GM19468 (cell line): ENCODE measurements around the gene PRR23E.

Experiments used
- ATAC-seq: cut with Tn5 transposase; IDR thresholded peaks from one replicate; pipeline ENCODE4 v1.9.1; 2021; ENCODE audit warnings: mild to moderate bottlenecking, moderate library complexity, moderate number of reproducible peaks; ENCODE audit not compliant: unreplicated experiment; ENCODE audit errors: extremely low read depth

Gene PRR23E

GRCh38 chr3:127182848-127183714 is 9.8 kb upstream of the PRR23E start:
- no peak for ATAC-seq

- no peak for ATAC-seq
Observed at GRCh38 chr3:127183931-127184869, 8.7 kb upstream of the PRR23E start.

- no peak for ATAC-seq
Observed at GRCh38 chr3:127184870-127185216, 8.1 kb upstream of the PRR23E start.

DNA sequence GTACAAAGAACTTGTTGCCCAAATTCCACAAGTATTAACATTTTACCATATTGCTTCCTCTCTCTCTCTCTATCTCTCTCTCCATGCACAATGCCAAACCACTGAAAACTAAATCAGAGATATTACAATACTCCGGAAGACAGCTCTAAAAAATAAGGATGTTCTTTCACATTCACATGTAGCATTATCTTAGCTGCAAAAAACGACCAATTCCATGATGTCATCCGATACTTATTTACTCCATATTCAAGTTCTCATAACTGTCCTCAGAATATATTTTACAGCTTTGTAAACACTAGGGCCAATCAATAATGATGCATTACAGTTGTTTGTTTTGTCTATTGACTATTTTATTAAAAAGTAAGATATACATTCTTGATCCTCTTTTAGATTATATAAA is 7.7 kb upstream of the PRR23E start:
- no peak for ATAC-seq

- ATAC-seq: no peak
Observed at GRCh38 chr3:127185962-127186674, 6.8 kb upstream of the PRR23E start.

GRCh38 chr3:127187316-127187715 is 5.6 kb upstream of the PRR23E start:
- no peak for ATAC-seq

- ATAC-seq: no peak
Observed at GRCh38 chr3:127193341-127193740, 410 bp downstream of the PRR23E start.

DNA sequence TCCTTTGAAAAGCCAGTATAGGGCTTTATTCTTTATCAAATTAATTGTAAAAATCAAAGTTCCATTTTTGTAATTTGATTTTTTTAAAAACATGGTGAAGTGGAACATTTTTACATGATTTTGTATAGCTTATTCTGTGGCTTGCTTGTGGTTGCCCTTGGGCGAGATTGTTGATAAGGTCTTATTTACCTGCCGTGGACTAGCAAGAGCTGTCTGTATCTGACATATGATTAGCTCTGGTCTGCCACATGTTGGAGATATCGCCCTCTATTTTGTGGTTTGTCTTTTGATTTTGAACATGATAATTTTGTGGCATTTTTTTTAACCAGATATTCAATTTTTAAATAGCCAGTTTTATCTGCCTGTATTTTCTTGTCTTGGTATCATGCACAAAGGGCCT is 844 bp downstream of the PRR23E start:
- no peak for ATAC-seq

DNA sequence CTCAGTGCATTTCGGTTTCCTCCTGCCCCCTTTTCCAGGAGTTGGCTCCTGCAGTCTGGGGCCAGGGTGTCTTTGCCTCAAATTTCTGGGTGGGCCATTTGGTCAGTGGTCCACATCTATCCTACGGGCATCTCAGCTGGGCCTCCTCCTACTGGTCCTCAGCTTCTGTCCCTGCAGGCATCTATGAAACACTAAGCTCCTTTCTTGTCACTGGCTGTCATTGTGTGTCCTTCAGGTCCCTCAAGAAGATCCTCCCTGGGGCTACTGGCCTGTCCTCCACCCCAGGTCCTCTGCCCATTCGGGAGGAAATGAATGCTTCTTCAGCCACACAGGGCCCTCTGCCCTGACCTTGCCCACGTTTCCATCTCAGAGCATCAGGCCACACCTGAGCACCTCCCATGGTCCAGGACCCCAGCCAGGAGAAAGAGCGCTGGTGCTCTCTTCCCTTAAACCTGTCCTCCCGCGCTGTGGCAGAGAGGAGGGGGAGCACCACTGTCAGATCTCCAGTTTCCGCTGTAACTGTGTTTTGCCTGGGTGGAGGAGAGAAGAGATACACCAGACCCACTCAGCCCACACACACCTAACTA is 1.8 kb downstream of the PRR23E start:
- no peak for ATAC-seq

GRCh38 chr3:127195417-127195816 is 2.5 kb downstream of the PRR23E start:
- no peak for ATAC-seq

DNA sequence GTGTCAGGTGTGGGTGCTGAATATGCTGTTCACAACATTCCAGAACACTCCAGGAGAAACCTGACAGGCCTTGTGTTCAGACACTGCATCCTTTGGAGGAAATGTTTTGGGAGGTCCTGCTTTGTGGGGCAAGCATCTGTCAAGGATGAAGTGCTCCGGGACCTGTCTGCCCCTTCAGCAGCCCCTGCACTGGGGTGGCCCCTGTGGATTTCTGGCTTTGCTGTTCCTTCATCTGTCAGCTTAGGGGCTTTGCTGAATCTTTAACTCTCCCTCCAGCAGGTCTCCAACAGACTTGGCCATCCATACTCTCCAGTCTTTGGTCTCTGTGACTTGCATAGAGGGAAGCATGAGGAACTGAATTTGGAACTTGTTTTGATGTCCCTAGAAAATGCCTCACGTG is 3.1 kb downstream of the PRR23E start:
- no peak for ATAC-seq

GRCh38 chr3:127196466-127197299 is 3.8 kb downstream of the PRR23E start:
- ATAC-seq: no peak

DNA sequence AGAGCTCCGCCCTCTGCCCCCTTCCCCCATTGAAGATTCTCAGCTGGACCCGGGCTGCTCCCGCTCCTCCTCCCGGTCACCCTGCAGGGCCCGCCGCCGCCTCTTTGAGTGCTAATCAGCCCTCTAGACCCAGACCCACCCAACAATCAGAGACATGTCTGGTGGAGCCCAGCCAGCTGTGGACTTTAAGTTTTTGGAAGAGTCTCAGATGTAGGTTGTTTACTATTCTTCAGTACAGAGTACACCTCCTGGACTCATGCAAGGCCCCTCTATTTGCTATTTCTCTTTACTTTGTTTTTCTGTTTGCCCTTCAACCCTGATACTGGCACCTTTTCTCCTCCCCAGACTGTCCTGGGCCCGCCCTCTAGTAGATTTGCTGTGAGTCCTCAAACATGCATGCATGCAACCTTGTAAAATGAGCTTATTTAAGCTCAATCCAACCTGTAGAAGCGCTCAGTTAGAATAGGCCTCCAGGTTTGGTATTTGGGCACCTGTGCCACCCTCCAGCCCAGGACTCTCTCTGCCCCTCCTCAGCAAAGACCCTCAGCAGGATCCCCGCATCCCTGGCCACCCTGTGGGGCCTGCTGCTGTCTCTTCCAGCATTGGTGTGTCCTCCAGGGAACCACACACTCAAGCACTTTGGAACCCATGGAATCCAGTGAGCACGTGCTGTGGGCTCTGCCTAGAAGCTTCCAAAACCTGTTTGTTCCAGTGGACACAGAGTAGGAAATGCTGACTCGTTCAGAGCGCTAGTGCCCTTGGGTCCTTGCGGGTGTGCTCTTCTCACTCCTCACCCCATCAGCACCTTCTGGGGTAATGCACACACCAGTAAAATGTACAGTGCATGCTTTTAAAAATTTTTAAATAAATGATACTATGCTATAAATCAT is 4.6 kb downstream of the PRR23E start:
- ATAC-seq: no peak

DNA sequence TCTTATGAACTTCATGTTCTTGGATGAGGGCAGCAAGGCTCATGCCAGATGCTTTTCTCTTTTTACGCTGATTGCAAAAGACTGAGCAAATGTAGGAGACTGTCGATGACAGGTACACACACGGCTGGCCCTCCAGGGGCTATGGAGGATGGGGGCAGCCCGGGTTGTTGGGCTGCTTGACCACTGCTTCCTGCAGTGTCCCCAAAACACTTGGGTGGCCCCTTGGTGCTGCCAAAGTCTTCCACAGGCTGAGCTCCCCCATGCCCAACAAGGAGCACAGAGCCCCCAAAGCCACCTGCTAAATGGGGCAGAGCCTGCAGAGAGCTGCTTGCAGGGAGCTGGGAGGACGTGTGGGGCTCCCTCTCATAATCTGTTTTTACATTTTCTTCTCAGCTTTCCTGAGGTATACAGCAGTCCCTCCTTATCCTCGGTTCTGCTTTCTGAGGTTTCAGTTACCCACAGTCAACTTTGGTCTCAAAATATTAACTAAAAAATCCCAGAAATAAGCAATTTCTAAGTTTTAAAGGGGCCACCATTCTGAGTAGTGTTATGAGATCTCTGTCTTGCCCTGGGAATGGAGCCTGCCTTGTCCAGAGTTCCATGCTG is 7.3 kb downstream of the PRR23E start:
- no peak for ATAC-seq

DNA sequence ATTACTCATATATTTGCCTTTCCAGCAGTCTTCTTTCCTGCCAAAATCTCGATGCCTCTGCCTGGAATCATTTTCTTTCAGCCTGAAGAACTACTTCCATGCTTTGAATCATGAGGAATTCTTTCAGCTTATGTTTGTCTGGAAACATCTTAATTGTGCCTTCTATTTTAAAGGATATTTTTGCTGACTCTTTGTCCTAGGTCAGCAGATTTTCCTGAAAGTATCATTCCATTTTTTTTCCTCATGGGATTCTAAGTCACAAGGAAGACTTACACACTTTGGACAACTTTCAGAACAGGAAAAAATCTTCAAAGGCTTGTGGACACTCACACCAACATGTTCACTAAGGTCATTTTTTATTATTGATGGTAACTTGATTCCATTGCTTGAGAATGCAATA is 10.1 kb downstream of the PRR23E start:
- ATAC-seq: no peak

DNA sequence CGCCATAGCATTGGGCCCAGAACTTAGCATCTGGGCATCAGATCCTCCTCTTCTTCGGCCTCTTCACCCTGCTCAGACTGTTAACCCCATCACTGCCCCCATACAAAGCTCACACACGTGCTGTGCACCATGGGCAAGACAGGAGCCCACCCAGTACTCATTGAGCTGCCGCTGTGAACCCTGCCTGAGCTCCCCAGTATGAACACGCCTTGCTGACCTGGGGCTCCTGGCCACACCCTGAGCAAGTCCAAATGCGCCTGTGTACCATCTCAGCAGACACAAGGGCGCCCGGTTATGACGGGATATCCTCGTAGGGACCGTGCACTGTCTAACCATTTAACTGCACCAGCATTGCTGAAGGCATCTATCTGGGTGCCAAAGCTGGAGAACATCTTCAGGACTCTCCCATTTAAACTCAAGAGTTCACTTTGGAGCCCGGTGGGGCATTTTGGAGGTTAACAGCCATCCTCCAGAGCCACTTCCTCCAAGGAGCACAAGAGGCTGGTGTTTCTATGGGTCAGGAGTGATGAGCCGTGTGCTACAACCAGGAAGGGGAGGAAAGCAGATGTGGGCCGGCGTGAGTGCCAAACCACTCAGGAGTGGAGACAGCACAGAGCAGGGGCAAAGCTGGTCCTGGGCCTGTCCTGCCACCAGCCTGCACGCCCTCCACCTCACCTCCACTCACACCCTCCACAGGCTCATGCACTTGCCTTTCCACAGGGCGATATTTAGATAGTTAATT is 12.1 kb downstream of the PRR23E start:
- ATAC-seq: no peak

DNA sequence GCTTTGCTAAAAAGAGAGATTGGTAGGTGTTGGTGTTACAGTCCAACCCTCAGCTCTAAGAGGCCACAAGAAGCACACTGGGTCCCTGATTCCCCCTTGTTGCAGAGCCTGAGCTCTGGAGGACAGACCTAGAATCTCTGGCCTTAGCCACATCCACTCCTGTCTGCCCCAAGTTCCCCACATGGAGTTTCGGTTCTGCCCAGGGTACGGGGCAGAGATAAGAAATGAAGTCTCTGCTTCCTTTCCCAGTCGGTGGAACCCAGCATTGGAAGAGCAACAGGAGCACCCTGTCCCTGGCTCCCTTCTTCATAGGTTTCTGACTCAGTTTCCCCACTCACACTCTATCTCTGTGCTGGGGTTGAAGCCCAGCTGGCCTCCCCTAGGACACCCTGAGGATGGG is 13.2 kb downstream of the PRR23E start:
- ATAC-seq: no peak
